GM21723 (cell line): Measurements from ENCODE around the gene HDAC9.

ENCODE experiments used
- ATAC-seq: cut with Tn5 transposase; IDR thresholded peaks from one replicate; pipeline ENCODE4 v1.9.1; 2021; ENCODE audit warnings: mild to moderate bottlenecking, moderate library complexity; ENCODE audit not compliant: unreplicated experiment

HDAC9 gene

GRCh38 chr7:18771834-18772566 is 276.5 kb downstream of the HDAC9 start:
- ATAC-seq = no peak

GRCh38 chr7:18772567-18772965 is 277.0 kb downstream of the HDAC9 start:
- no peak for ATAC-seq

GRCh38 chr7:18777314-18777713 is 281.8 kb downstream of the HDAC9 start:
- no peak for ATAC-seq

GRCh38 chr7:18778594-18778993 is 283.0 kb downstream of the HDAC9 start:
- no peak for ATAC-seq

- no peak for ATAC-seq
These were observed 284.7 kb downstream of the HDAC9 start for GRCh38 chr7:18780266-18780665.

GRCh38 chr7:18780938-18781337 is 285.4 kb downstream of the HDAC9 start:
- ATAC-seq = no peak

- no peak for ATAC-seq
These were observed 290.7 kb downstream of the HDAC9 start for GRCh38 chr7:18786196-18786727.

GRCh38 chr7:18786796-18787195 is 291.2 kb downstream of the HDAC9 start:
- no peak for ATAC-seq

- no peak for ATAC-seq
These were observed 292.5 kb downstream of the HDAC9 start for GRCh38 chr7:18788026-18788425.

GRCh38 chr7:18792871-18793595 is 297.5 kb downstream of the HDAC9 start:
- ATAC-seq = no peak

GRCh38 chr7:18796216-18796615 is 300.7 kb downstream of the HDAC9 start:
- ATAC-seq = no peak

GRCh38 chr7:18798088-18798906 is 302.7 kb downstream of the HDAC9 start:
- ATAC-seq = no peak

- no peak for ATAC-seq
These were observed 304.4 kb downstream of the HDAC9 start for GRCh38 chr7:18799899-18800298.

GRCh38 chr7:18803923-18804322 is 308.4 kb downstream of the HDAC9 start:
- ATAC-seq = no peak

- no peak for ATAC-seq
These were observed 310.6 kb downstream of the HDAC9 start for GRCh38 chr7:18806177-18806576.

GRCh38 chr7:18808026-18808425 is 312.5 kb downstream of the HDAC9 start:
- ATAC-seq = no peak

- no peak for ATAC-seq
These were observed 319.9 kb downstream of the HDAC9 start for GRCh38 chr7:18815261-18815960.

- ATAC-seq = no peak
These were observed 325.4 kb downstream of the HDAC9 start for GRCh38 chr7:18820981-18821380.

- no peak for ATAC-seq
These were observed 326.0 kb downstream of the HDAC9 start for GRCh38 chr7:18821554-18821953.

- no peak for ATAC-seq
These were observed 328.6 kb downstream of the HDAC9 start for GRCh38 chr7:18824157-18824556.
